ENCODE measurements around the gene ARMH3.

The ARMH3 gene

DNA sequence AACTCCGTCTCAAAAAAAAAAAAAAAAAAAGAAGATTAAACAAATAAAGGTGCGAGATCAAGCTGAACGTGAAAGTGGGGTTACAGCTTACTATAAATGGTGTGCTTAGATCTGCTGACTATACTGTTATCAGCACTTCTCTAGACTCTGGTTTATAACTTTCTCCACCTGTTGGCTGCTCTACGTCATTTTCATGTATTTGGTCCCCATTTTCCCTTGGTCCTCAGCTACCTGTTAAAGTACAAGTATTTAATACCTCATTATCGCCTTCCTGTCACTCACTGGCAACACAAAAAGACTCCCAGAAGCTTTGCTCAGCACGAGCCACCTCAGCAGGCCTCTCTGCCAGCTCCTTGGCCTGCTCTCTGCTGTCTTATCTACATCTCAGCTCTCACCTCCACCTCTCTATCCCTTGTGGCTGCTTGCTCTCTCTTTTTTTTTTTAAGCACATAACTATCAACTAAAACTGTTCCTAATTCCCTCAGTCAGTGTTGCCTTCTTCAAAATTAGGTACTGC lies 95.0 kb downstream of the ARMH3 start:
- TF ChIP-seq, protein P1, sequence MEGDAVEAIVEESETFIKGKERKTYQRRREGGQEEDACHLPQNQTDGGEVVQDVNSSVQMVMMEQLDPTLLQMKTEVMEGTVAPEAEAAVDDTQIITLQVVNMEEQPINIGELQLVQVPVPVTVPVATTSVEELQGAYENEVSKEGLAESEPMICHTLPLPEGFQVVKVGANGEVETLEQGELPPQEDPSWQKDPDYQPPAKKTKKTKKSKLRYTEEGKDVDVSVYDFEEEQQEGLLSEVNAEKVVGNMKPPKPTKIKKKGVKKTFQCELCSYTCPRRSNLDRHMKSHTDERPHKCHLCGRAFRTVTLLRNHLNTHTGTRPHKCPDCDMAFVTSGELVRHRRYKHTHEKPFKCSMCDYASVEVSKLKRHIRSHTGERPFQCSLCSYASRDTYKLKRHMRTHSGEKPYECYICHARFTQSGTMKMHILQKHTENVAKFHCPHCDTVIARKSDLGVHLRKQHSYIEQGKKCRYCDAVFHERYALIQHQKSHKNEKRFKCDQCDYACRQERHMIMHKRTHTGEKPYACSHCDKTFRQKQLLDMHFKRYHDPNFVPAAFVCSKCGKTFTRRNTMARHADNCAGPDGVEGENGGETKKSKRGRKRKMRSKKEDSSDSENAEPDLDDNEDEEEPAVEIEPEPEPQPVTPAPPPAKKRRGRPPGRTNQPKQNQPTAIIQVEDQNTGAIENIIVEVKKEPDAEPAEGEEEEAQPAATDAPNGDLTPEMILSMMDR (IDR thresholded peaks at IDR 0.05; ENCODE audit: low read depth, low read length) = no peak
- Histone ChIP-seq H3K4me1 (peaks cover 3% of the 10 kb centered on the region; the same call in 1 of the 2 replicates), H3K36me3 (no peaks in the 10 kb centered on the region; the same call in 1 of the 2 replicates), H3K9me3 (no peaks in the 10 kb centered on the region), H3K27me3 (no peaks in the 10 kb centered on the region), H3K4me3 (ENCODE audit: low read depth, low read length) (no peak overlapping the region)
- no peak for DNase-seq

GRCh38 chr10:101959346-101959916 lies 96.5 kb downstream of the ARMH3 start:
- Histone ChIP-seq H3K36me3 (no peaks in the 10 kb centered on the region; the same call in 1 of the 2 replicates), H3K27me3 (no peaks in the 10 kb centered on the region), H3K4me3 (ENCODE audit: low read depth, low read length) (no peak overlapping the region), H3K4me1 (peaks cover 3% of the 10 kb centered on the region; the same call in 1 of the 2 replicates), H3K9me3 (no peaks in the 10 kb centered on the region)
- TF ChIP-seq, protein P1 (IDR thresholded peaks at IDR 0.05; ENCODE audit: low read depth, low read length) = no peak
- DNase-seq = no peak

GRCh38 chr10:101958691-101959090 lies 97.3 kb downstream of the ARMH3 start:
- DNase-seq = no peak
- Histone ChIP-seq H3K4me1 (peaks cover 3% of the 10 kb centered on the region; the same call in 1 of the 2 replicates), H3K36me3 (no peaks in the 10 kb centered on the region; the same call in 1 of the 2 replicates), H3K4me3 (ENCODE audit: low read depth, low read length) (no peak overlapping the region), H3K9me3 (no peaks in the 10 kb centered on the region), H3K27me3 (no peaks in the 10 kb centered on the region)
- TF ChIP-seq, protein P1 (IDR thresholded peaks at IDR 0.05; ENCODE audit: low read depth, low read length) = no peak

GRCh38 chr10:101956898-101957297 lies 99.1 kb downstream of the ARMH3 start:
- DNase-seq = no peak
- no peak overlapping the region for H3K4me3 ChIP-seq (ENCODE audit: low read depth, low read length)
- no peaks in the 10 kb centered on the region for H3K27me3 ChIP-seq
- H3K9me3 ChIP-seq = no peaks in the 10 kb centered on the region
- TF ChIP-seq, protein P1 (IDR thresholded peaks at IDR 0.05; ENCODE audit: low read depth, low read length) = no peak
- H3K36me3 ChIP-seq = no peaks in the 10 kb centered on the region; the same call in 1 of the 2 replicates
- H3K4me1 ChIP-seq = peaks cover 3% of the 10 kb centered on the region; the same call in 1 of the 2 replicates

GRCh38 chr10:101956117-101956516 lies 99.9 kb downstream of the ARMH3 start:
- TF ChIP-seq, protein P1 (IDR thresholded peaks at IDR 0.05; ENCODE audit: low read depth, low read length) = no peak
- Histone ChIP-seq H3K27me3 (no peaks in the 10 kb centered on the region), H3K9me3 (no peaks in the 10 kb centered on the region), H3K36me3 (no peaks in the 10 kb centered on the region; the same call in 1 of the 2 replicates), H3K4me1 (peaks cover 3% of the 10 kb centered on the region; the same call in 1 of the 2 replicates), H3K4me3 (ENCODE audit: low read depth, low read length) (no peak overlapping the region)
- no peak for DNase-seq

DNA sequence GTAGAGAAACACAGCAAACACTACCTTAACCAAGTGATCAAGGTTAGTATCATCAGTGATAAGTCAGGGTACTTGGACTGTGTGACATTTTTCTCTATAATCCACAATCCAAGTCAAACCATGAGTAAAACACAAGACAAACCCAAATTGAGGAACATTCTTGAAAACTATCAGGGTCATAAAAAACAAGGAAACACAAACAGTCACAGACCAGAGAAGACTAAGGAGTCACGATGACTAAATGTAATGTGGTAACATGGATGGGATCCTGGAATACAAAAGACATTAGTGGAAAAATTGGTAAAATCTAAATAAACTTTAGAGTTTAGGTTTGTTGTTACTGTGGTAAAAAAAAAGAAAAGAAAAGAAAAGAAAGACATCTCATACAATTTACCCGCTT lies 103.8 kb downstream of the ARMH3 start:
- Histone ChIP-seq H3K9me3 (no peaks in the 10 kb centered on the region), H3K4me3 (ENCODE audit: low read depth, low read length) (no peak overlapping the region), H3K4me1 (no peaks in the 10 kb centered on the region), H3K36me3 (no peaks in the 10 kb centered on the region; the same call in 1 of the 2 replicates), H3K27me3 (no peaks in the 10 kb centered on the region)
- no peak for DNase-seq
- TF ChIP-seq, protein P1 (IDR thresholded peaks at IDR 0.05; ENCODE audit: low read depth, low read length) = no peak
